AG09319 (cell line): ENCODE results near the gene SCD5.

Source experiments
- DNase-seq: peaks from one replicate; pipeline ENCODE4 v3.0.0-alpha.2; 2010; ENCODE audit warnings: low read depth; ENCODE audit errors: extremely low read depth
- TF ChIP-seq, protein P1 (sequence below): IDR thresholded peaks from 2 replicates; pipeline ENCODE4 v1.5.1; 2011; ENCODE audit warnings: low read depth, mild to moderate bottlenecking, inconsistent platforms, low read length, moderate library complexity

The SCD5 gene

DNA sequence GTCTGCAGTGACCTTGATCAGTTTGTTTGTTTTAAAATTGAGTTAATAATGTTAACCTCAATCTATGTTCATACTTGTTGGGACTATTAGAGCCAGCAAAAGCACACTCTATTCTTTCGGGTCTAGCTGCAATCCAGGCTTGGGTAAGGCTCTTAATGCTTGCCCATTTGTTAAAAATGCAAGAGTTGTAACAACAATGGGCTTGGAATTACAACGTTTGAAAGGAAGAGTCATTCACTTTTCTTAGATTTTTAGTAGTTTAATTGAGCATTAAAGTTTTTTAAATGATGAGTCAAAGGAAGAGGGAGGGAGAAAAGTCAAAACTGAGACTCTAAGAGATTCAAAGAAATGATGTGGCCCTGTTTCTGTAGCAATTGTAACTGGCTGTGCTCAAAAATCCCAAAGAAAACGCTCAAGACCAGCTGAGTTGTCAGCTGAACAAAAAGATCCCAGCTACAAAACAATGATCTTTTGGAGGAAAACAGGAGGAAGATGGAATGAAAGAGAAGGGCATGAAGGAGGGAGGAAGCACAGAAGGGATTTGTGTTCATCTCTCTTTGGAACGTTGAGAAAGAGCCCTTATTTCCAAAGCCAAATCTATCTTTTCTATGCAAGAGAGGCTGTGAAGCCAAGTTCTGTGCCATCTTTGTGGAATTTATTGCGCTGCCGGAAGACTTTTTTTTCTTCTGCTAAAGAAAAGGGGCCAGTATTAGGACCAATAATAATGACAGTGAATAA, 5.5 kb downstream of the SCD5 start:
- no peak for DNase-seq
- TF ChIP-seq, protein P1, sequence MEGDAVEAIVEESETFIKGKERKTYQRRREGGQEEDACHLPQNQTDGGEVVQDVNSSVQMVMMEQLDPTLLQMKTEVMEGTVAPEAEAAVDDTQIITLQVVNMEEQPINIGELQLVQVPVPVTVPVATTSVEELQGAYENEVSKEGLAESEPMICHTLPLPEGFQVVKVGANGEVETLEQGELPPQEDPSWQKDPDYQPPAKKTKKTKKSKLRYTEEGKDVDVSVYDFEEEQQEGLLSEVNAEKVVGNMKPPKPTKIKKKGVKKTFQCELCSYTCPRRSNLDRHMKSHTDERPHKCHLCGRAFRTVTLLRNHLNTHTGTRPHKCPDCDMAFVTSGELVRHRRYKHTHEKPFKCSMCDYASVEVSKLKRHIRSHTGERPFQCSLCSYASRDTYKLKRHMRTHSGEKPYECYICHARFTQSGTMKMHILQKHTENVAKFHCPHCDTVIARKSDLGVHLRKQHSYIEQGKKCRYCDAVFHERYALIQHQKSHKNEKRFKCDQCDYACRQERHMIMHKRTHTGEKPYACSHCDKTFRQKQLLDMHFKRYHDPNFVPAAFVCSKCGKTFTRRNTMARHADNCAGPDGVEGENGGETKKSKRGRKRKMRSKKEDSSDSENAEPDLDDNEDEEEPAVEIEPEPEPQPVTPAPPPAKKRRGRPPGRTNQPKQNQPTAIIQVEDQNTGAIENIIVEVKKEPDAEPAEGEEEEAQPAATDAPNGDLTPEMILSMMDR: no peak

DNA sequence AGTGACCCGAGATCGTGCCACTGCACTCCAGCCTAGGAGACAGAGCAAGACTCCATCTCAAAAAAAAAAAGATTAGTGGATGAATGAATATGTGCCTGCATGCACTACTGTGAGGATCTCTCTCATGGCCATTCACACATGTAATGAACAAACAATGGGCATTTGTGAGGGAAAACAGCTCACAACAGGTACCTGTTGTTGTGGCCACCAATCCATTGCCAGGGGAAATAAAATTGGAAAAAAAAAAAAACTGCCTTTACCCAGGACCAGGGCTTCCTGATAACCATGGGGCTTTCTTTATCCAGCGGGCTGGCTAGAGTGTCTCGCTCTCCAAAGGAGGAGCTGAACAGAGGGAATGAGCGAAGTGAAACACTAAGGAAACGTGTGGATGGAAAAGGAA, 7.4 kb downstream of the SCD5 start:
- TF ChIP-seq, protein P1: no peak
- no peak for DNase-seq

DNA sequence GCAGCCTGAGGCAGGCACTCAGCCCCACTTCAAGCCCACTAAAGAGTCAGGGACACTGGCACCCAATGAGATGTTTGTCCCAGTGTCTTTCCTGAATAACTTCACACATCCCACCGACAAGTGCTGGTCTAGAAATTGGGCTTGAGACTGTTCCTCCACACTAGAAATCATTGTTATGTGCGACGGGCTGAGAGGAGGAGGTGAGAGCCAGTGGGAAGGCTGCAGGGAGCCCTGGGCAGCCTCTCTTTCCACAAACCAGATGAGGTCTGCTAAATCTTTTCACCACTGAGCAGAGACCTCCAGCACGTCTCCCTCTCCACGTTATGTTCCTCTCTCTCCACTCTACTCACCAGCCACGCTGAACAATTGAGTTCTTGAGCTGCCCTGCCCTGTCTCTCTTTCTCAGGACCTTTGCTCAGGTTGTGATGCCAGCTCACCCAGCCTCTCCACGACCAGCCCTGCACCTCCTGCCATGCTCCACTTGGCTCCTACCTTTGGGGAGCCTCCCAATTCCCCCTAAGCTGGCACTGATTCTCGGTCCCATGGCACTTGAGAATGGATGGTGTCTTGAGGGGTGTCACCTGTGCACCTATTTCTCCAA, 8.4 kb downstream of the SCD5 start:
- DNase-seq: no peak
- TF ChIP-seq, protein P1: no peak

DNA sequence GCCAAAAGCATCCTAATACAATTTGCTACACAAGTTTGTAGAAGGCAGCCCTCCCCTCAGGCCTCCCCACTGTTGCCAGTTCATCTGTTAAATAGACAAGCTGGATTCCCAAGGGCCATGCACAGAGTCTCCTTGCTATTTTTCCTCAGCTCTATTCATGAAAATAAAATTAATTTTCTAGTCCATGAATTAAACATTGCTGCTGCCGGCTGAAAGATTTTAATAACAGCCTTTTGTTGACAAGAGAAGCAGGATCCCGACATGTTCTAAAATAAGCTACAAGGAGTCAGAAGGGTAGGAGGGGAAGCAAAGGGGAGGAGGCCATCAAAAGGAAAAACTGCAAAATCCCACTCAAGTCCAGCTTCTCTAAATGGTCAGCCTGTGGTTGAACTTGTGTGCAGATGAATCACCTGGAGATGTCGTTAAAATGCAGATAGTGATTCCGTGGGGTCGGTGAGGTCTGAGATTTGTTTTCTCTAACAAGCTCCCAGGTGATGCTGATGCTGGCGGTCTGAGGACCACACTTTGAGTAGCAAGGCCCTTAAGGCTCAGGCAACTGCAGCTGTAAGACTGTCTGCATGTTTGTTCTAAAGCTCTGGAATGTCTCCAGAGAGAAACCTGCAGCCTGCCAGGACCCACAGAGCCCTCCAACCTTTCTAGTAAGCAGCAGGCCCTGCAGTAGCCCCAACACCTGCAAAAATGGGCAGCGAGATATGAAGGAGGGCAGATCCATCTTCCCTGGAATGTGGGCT, 9.4 kb downstream of the SCD5 start:
- DNase-seq: no peak
- TF ChIP-seq, protein P1: no peak

DNA sequence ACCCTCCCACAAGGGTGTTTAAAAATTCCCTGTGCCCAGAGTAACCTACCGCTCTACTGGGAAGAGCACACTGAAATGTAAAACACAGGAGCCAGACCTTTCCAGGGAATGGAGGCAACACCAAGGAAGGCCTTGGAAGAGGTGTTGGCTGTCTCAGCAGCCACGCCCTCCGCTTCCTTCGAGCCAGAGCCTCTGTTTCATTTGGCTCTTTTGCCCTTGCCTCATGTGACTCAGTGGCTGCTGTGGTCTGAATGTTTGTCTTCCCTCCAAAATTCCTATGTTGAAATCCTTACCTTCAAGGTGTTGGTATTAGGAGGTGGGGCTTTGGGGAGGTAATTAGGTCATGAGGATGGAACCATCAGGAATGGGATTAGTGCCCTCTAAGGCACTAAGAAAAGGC, 11.3 kb downstream of the SCD5 start:
- TF ChIP-seq, protein P1: no peak
- no peak for DNase-seq

DNA sequence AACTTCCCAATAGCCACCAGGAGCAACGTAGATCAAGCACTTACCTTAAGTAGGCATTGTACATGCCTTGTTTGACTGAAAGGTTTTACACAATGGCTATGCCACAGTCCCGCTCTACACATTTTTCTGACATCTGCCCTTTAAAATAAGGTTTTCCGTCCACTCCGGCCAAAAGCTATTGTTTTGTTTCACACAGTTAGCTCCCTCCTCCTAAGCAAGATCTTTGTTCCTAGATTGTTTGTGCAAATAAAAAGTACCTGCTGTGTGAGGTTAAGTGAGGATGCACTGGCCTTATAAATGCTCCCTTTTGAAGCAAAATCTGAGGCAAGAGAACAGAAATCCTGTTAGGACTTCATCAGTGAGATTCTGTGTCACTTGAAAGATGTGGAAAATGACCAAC, 11.8 kb downstream of the SCD5 start:
- TF ChIP-seq, protein P1: no peak
- DNase-seq: no peak
